ENCODE data around the gene DTX1. TPM values are rescaled to one million over a fixed set of nuclear protein-coding genes. Genes with fewer than 3 reads are reported as not detected.

The DTX1 gene
- polyA plus RNA-seq, 4 donors = 3.9 to 16.0 (median 11.6) TPM

DNA sequence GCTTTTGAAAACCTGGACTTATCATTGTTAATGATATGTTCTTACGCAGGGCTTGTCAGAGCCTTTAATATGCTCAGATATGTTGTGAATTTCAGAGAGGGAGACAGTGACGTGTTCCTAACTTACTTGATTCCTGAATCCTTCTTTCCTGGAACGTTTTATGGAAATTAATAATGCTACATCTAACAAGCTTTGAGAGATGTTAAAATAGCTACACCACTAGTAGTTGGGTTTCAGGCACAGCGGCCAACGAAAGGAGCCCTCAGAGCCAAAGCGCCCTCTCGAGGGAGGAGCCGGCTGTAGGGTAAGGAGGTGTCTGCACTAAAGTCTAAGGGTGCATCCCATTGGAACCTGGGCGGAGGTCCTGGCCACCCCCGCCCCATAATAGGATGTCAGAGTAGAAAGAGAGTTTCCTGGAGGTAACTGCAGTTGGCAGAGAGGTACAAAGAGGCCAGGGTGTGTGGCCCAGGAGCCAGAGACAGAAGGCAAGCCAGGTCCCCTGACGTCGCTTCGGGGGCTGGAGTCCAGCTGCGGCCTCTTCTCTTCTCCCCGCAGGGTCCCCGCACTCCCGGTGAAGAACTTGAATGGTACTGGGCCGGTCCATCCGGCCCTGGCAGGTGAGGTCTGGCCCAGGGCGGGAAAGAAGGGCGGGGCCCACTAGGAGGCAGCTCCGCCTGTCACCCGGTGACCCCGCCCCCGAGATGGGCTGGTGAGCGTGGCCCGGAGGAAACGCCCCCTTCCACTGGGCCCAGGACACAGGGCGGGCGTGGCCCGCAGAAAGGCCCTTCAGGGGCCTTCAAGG, 36.3 kb downstream of the DTX1 start:
- no peak for DNase-seq (ENCODE audit: low read depth in 4 of 4, low spot score in 3 of 4)

DNA sequence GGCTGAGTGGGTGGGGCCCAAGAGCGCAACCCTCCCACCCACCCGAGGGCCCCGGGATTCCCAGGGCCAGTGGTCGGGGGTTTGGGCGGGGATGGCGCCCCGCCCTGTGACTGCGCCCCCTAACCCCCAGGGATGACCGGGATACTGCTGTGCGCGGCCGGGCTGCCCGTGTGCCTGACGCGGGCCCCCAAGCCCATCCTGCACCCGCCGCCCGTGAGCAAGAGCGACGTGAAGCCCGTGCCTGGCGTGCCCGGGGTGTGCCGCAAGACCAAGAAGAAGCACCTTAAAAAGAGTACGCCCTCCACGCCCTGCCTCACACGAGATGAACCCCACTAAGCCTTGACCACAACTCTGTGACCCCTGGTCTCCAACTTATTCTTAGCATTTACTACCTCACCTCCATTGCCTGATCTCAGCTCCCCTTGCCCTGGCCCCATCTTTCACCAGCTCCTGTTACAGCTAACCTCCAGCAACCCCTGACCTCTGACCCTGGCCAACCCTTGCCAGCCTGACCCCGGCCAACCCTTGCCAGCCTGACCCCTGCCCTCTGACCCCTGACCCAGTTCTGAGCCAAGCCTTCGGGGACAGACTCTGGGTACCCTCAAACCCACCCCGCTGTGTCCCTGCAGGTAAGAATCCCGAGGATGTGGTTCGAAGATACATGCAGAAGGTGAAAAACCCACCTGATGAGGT, 37.0 kb downstream of the DTX1 start:
- DNase-seq (ENCODE audit: low read depth in 4 of 4, low spot score in 3 of 4) = no peak

DNA sequence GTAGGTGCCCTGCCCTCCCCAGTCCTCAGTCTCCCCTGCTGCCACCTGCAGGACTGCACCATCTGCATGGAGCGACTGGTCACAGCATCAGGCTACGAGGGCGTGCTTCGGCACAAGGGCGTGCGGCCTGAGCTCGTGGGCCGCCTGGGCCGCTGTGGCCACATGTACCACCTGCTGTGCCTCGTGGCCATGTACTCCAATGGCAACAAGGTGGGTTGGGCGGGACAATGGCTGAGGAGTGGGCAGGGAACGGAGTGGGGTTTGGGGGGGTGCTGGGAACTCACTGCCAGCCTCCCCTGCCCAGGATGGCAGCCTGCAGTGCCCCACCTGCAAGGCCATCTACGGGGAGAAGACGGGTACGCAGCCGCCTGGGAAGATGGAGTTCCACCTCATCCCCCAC, 38.2 kb downstream of the DTX1 start:
- DNase-seq (ENCODE audit: low read depth in 4 of 4, low spot score in 3 of 4) = no peak

DNA sequence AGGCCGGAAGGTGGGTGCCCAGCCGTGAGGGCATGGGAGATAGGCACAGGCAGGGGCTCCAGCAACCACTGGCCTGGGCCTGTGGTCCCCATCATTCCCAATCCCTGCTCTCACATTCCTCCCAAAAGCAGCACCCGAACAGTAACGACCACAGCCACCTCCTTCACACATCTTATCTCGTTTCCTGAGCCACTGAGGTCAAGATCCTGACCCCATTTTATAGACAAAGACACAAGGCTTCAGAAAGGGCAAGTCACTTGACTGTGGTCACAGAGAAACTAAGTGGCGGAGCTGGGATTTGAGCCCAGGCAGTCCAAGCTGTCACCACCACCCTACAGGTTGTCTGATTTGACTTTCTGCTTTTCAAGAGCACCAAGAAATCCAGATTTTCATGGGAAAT, 38.9 kb downstream of the DTX1 start:
- DNase-seq (ENCODE audit: low read depth in 4 of 4, low spot score in 3 of 4) = no peak

DNA sequence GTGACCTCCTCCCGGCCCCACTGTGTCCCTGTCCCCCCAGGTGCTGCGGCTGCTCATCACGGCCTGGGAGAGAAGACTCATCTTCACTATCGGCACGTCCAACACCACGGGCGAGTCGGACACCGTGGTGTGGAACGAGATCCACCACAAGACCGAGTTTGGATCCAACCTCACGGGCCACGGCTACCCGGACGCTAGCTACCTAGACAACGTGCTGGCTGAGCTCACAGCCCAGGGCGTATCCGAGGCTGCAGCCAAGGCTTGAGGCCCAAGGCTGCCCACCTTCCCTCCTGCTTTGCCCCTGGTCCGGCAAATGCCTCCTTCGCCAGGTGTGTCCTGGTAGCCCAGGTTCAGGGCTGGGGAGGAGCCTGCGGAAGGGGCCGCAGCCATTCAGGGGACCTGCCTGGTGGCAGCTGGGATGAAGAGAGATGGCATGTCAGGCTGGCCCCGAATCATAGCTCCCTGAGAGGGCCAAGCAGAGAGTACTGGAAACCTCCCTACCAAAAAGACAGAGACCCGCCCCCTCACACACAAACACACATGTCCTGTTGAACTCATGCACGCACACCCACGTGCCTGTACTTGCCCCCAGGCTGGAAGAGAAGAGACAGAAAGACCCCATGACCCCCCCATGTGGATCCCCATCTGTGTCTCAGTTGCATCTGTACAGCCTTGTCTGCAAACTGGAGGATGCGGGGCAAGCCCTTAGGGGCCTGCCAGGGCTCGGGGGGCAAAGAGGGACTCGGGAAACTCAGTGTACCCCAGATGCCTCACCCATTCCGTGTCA, 40.3 kb downstream of the DTX1 start:
- no peak for DNase-seq (ENCODE audit: low read depth in 4 of 4, low spot score in 3 of 4)

DNA sequence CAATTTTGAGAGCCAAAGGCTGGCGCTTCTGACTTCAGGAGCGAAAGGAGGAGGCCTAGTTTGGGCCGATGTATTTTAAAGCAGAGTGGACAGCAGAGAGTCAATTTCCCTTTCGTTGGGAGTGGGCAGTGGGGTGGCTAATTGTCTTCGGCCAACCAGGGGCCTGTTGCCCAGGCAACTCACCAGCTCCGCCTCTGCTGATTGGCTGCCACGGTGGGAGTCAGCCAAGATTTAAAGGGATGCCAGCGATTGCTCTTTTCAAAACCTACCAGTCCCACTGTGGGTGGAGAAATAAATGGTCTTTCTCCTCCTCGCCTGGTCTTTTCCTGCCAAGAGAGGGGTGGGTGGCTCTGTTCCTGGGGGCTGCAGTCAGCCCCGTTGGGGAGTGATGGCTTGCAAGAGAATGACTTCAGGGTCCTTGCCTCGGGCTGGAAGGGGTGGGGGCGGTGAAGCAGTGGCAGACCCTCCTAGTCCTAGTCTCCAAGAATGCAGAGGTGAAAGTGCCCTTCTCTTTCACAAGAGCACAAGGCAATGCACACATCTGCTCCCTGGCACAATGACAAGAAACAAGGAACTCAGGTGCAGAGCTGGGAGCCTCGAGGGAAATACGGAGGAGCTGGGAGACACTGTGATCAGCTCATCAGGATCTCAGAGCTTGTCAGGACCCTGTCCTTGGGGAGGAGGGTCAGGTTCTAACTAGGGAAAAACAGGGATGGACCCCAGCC, 41.3 kb downstream of the DTX1 start:
- no peak for DNase-seq (ENCODE audit: low read depth in 4 of 4, low spot score in 3 of 4)

DNA sequence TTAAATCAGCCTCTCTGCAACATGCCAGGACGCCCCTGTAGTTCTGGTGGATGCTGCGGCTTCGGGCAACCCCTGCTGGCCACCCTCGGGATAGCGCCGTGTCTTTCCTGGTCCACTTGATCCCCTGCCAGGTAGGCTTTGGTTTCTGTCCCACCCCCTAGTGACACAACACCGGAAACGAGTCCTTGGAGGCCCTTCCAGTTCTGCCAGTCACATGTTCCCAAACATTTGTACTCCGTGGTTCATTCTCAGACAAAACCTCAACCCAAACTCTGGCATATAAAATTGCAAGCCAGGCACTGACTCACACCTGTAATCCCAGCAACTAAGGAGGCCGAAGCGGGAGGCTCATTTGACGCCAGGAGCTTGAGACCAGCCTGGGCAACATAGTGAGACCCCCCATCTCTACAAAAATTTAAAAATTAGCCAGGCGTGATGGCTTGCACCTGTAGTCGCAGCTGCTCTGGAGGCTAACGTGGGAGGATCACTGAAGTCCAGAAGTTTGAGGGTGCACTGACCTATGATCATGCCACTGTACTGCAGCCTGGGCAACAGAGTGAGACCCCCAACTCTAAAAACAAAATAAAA, 42.0 kb downstream of the DTX1 start:
- DNase-seq (ENCODE audit: low read depth in 4 of 4, low spot score in 3 of 4) = peak in 3 of 4 donors; percentile 52 to 71 (median 60)

DNA sequence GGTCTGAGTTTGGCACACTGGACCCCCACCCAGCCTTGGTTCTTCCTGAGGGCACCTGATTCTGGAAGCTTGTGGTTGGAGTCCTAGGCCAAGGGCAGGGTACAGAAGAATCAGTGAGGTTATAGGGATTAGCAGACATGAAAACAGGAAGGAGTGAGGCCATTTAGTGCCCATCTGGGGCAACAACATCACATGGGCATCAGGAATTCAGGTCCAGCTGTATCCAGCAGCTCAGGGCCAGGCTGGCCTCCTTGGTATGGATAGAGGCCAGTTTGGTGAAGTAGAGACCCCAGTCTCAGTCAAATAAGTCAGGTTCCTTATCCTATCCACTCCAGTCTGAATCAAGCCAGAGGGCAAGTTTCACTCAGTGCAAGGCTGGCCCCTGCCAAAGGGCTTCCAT, 42.8 kb downstream of the DTX1 start:
- DNase-seq (ENCODE audit: low read depth in 4 of 4, low spot score in 3 of 4) = no peak

DNA sequence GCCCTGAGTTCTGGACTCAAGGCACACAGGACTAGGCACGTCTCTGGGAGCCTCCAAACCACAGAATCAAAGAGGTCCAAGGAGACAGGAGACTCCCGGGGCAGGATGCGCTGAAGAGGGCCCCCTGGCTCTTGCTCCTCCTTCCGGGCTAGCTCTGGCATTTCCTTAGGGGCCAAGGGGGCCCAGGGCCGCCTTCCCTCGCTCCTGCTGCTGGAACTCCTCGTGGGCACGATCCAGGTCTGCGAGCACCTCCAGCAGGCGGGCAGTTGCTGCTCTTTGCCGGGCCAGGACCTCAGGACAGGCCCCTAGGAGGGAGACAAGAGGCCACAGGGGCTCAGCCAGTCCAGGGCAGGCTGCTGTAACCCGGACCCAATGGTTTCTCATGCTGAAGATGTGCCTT, 43.2 kb downstream of the DTX1 start:
- no peak for DNase-seq (ENCODE audit: low read depth in 4 of 4, low spot score in 3 of 4)

DNA sequence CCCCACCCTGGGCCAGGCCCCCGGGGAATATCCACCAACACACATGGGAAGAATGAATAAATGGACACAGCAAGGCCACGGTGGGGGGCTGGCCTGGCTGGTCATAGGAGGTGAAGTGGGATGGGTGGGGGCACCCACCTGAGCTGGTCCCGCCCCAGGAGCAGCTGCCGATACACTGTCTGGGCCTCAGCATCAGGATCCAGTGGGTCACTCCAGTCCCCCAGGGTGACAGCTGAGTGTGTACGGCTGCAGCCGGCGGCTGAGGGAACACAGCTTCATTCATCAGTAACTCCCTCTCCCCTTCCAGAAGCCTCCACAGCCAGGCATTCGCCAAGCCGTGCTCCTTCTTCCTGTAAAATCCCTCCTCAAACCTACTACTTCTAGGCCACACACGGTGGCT, 45.2 kb downstream of the DTX1 start:
- no peak for DNase-seq (ENCODE audit: low read depth in 4 of 4, low spot score in 3 of 4)

DNA sequence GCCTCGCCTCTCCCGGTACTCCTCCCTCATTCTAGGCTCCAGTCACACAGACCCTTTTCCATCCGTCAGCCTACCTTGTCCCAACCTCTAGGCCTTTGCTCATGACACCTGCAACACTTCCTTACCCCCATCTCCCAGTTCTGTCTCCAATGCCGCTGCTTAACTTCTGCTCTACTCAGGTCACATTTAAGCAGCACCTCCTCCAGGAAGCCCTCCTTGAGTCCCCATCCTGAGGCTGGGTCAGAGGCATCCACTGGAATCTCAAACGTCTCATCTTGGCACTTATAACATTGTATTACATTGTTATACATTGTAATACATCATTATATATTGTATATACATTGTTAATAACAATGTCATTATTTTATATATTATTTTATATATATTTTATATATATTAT, 46.3 kb downstream of the DTX1 start:
- no peak for DNase-seq (ENCODE audit: low read depth in 4 of 4, low spot score in 3 of 4)

DNA sequence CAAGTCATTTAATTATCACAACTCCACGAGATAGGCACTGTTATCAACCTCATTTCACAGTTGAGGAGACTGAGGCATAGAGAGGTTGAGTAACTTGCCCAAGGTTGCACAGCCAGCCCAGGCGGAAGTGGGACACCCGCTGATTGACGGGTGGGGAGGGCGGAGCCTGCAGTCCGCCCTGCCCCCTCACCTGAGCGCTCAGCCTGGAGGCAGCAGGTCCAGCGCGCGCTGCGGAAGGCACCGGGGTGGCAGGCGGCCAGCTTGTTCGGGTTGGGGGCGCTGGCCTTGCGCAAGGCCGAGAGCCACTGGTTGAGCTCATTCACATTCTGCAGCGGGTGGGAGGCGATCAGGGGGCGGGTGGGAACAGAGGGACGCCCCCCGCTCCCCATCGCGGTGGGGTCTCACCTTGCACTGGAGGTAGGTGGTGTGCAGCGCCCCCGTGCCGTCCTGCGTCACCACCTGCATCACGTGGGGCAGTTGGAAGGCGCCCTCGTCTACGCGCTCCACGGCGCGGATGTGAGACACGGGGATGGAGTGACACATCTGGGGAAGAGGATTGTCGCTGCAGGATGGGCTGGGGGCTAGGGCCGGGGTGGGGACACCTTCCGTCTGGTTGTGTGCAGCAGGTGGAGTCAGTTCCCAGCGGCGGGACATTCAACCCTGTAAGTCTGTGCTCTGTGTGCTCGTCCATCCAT, 47.4 kb downstream of the DTX1 start:
- DNase-seq (ENCODE audit: low read depth in 4 of 4, low spot score in 3 of 4) = no peak

DNA sequence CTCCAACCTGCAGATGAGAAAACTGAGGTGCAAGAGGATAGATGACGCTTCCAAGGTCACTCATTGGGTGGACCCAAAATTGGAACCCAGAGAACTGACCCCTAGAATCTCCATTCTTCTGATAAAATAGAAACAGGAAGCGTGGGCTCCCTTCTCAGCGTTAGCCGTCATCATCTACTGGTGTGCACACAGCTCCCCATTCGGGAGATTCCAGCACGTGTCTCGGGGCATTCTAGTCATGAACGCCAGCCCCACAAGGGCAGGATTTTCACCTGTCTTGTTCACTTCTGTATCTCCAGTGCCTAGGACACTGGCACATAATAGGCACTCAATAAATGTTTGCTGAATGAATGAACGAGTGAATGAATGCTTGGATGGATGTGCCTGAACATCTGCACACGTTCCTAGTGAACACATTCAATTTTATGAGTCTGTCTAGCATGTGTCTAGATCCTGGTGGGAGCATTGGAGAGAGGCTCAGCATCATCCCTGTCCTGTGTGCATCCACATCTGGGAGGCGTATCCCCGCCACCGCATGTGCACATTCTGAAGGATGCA, 48.5 kb downstream of the DTX1 start:
- DNase-seq (ENCODE audit: low read depth in 4 of 4, low spot score in 3 of 4) = no peak

DNA sequence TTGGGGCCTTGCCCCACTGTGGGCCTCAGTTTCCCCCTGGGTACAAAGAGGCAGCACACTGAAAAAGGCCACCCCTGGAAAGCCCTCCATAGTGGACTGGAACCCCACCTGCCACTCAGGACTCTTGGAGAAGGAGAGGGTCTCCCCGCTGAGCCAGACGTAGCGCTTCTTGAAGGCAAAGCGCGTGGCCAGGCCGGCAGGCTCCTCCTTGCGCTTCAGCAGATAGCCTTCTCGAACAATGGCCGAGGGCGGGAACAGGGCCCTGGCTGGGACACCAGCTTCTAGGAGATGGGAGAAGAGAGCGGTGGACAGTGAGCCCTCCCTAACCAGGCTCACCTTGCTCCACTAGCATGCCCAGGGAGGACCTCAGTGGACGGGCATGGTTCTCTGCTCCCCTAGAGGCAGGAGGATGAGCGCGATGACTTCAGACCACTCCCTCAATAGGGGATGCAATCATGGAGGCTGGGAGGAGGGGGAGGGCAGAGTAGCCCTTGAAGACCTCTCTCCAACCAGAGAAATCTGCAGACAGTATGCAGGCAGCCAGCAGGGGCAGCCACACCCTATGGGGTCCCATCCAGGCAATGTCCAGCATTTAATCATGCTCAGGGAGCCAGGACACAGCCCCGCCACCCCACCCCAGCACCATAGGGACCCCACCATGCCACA, 49.2 kb downstream of the DTX1 start:
- no peak for DNase-seq (ENCODE audit: low read depth in 4 of 4, low spot score in 3 of 4)

DNA sequence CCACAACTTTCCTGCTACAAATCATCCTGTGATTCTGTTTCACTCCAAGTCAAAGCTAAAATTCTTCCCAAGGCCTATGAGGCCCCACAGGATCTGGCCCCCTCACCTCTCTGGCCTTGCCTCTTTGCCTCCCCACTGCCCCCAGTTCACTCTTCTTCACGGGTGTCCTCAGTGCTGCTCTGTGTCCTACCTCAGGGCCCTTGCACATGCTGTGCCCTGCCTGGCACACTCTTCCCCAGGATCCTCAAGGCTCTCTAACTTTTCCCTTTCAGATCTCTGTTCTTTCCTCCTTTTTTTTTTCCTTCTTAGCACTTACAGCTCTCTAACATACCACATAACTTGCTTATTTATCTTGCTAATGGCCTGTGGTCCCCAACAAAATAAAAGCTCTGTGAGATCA, 49.8 kb downstream of the DTX1 start:
- DNase-seq (ENCODE audit: low read depth in 4 of 4, low spot score in 3 of 4) = no peak

DNA sequence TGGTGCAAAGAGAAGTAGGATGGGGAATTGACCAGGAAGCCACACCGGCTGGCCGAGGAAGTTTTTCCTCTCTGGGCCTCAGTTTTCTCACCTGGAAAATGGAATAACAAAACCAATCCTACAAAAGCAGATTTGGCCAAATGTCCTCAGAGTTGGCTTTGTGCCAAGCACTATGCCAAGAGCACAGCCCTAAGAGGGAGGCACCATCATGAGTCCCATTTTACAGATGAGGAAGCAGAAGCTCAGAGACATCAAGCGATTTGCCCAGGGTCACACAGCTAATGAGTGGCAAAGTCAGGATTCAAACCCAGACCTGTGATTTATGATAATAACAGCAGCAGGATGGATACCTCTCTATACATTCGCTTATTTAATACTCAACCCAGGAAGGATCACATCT, 51.8 kb downstream of the DTX1 start:
- no peak for DNase-seq (ENCODE audit: low read depth in 4 of 4, low spot score in 3 of 4)

DNA sequence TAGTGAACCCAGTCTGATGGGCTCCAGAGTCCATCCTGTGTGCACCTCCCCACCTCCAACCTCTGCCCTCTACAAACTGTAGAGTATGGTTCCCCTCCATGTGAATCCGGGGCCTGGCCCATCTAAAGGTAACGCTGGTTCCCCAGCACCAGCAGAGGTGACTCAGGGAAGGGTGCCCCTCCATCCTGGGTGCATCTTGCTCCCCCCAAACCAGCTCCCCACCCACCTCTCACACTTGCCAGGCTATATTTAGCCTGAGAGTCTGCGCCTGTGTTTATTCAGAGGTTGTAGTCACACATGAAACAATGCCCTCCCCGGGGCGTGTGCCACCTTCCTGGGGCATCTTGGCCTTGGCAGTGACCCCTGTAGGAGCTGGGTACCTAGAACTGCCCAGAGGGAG, 52.8 kb downstream of the DTX1 start:
- DNase-seq (ENCODE audit: low read depth in 4 of 4, low spot score in 3 of 4) = no peak

DNA sequence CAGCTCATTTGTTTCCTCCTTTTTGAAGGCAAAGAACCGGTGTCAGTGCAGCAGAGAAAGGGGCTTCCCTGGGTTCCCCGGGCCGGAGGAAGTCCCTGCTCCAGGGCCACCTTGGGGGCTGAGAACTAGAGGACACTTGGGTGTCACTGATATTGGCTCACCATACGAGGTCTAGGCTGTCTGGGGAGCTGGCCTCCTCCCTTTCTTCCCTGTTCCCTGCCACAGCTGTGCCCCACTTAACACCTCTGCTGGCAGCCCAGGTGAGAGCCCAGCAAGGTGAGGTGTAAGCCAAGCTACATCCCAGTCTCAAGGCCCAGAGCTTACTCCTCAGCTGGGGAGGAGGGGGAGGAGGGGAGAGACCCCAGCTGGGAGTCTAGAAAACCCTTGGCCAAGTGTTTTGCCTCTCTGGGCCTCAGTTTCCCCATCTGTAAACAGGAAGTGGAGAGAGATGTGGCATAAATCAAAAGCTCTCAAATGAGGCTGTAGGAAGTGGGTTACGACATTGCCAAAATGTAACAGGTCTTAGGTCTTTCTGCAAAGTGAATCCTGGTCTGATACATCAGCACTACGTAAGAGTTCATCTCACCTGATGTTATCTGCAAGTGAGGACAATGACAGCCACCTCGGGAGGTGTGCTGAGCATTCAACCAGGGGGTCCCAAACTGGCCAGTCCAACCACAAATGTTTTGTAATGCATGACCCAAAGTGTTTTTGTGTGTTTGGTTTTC, 53.5 kb downstream of the DTX1 start:
- no peak for DNase-seq (ENCODE audit: low read depth in 4 of 4, low spot score in 3 of 4)
